GM21528 (cell line): ENCODE results near the gene TXK.
A peak's percentile ranks its signal among the peaks of the same experiment; 100 is the strongest.

Experiments
- ATAC-seq: cut with Tn5 transposase; IDR thresholded peaks from one replicate; pipeline ENCODE4 v1.9.1; 2021; ENCODE audit warnings: mild to moderate bottlenecking, moderate library complexity; ENCODE audit not compliant: unreplicated experiment, low FRiP score

The TXK gene

GRCh38 chr4:48028696-48029095, 105.4 kb downstream of the TXK start:
- peak; percentile 75 for ATAC-seq

- no peak for ATAC-seq
These were observed 106.4 kb downstream of the TXK start for GRCh38 chr4:48027653-48028052.

- no peak for ATAC-seq
These were observed 109.0 kb downstream of the TXK start for GRCh38 chr4:48025005-48025404.

DNA sequence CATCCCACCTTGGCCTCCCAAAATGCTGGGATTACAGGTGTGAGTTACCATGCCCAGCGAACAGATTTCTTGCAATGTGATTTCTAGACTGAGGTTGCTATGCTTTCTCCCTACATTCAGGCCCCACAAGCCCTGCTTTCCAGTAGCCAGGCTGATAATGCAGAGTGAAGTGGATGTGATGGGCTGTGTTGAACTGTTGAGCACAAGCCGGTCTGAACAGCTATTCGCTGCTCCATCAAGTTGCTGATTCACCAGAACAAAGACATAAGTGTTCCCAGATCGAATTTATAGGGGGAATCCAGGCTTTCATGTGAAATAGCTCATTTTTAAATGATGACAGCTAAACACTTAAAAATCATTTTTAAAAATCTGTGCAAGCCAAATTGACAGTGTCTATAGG, 109.5 kb downstream of the TXK start:
- ATAC-seq = no peak

DNA sequence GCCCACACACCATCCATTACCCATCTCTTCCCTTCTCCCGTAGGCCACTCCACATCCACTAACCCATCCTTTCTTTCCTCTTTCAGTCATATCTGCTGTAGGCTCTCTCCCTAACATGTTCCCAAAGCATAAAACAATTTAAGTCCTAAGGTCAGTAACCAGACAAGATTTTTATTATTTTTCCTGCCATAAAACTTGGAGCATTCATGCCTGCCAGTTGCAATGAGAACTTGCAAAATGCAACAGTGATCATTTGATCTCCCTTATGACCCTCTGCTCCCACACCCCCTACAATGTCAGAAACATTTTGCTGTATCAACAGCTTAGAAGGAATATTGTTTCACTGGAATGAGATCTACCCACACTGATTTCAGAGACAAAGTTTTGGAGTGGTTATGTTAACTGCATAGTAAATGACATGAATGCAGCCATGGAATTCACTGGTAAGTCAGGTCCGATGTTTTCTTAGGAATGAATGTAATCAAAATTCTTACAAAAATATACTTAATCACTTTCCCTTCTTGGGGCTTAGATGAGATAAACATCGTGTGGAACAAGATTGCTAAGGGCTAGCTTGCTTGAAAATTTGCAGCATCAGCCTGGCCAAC, 111.8 kb downstream of the TXK start:
- ATAC-seq = no peak

GRCh38 chr4:48021100-48021499, 113.0 kb downstream of the TXK start:
- ATAC-seq = no peak

DNA sequence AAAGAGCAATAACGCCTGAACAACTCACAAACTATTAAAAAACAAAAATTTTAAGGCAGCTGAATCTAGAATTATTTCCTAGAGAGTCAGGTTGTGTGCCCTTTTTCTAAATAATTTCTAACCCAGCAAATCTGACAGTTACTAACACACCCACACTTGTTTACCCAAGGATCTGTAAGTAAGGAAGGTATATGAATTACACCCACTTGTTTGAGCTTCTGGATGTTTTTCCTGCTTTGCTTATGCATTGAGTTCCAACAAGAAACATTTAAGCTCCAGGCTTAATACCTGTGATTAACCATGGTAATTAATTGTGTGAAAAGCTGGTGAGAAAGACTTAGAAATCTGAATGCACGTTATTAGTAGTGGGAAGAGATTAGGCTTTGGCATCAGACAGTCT, 115.9 kb downstream of the TXK start:
- ATAC-seq = no peak

GRCh38 chr4:48017108-48017571, 116.9 kb downstream of the TXK start:
- ATAC-seq = peak; percentile 6
